MCF 10A (cell line): ENCODE measurements around the gene TFAP2E. TPM values are rescaled to one million over a fixed set of nuclear protein-coding genes. Genes with fewer than 3 reads are reported as not detected.

Source experiments
- BruUV-seq: library from RNA; stranded (reverse); fragments of 400-500 nt; replicated peaks from 2 replicates; lab custom pipeline; 2021; lab: Mats Ljungman, UMichigan
- CTCF ChIA-PET: fragments of 300-600 bp; sonication (Branson Sonifier 250); formaldehyde crosslinking; extraction: SDS; loops from one replicate; lab custom pipeline; 2021; ENCODE audit warnings: antibody characterized with exemption, inconsistent platforms; lab: Yijun Ruan, JAX
- POLR2A ChIA-PET: fragments of 300-600, 350-650 bp; sonication (Branson Sonifier 250); formaldehyde crosslinking; extraction: SDS; loops from one replicate; lab custom pipeline; 2020; ENCODE audit warnings: antibody characterized with exemption, inconsistent platforms; lab: Yijun Ruan, JAX
- DNase-seq: peaks from one replicate; pipeline ENCODE4 v3.0.0-alpha.2; 2018; ENCODE audit not compliant: unreplicated experiment
- H3K27ac Mint-ChIP-seq: one replicate; pipeline ENCODE4 v1.8.0; 2022; ENCODE audit warnings: mild to moderate bottlenecking, low read depth, mixed read lengths; ENCODE audit not compliant: unreplicated experiment
- H3K27me3 Mint-ChIP-seq: one replicate; pipeline ENCODE4 v1.8.0; 2022; ENCODE audit warnings: mixed read lengths; ENCODE audit not compliant: insufficient read depth, unreplicated experiment
- H3K36me3 Mint-ChIP-seq: one replicate; pipeline ENCODE4 v1.8.0; 2022; ENCODE audit warnings: mild to moderate bottlenecking, moderate library complexity, mixed read lengths; ENCODE audit not compliant: insufficient read depth, unreplicated experiment
- H3K4me1 Mint-ChIP-seq: one replicate; pipeline ENCODE4 v1.8.0; 2022; ENCODE audit warnings: mixed read lengths; ENCODE audit not compliant: insufficient read depth, unreplicated experiment
- H3K4me3 Mint-ChIP-seq: one replicate; pipeline ENCODE4 v1.8.0; 2022; ENCODE audit warnings: mild to moderate bottlenecking, moderate library complexity, mixed read lengths; ENCODE audit not compliant: unreplicated experiment
- H3K9me3 Mint-ChIP-seq: one replicate; pipeline ENCODE4 v1.8.0; 2022; ENCODE audit warnings: mixed read lengths; ENCODE audit not compliant: unreplicated experiment
- intact Hi-C: fragments of 100-400 bp; cut with micrococcal nuclease; formaldehyde crosslinking; loops from 2 replicates; pipeline ENCODE4 v1.14.1; 2022
- total RNA-seq: library from RNA; stranded (reverse); gene quantifications from 2 replicates; pipeline ENCODE4 v1.2.3, GENCODE V29; 2022
- TF ChIP-seq, protein P1 (sequence below): fragments of 200-600 bp; IDR thresholded peaks from one replicate; pipeline ENCODE4 v1.8.0; 2022; ENCODE audit warnings: antibody characterized with exemption, mild to moderate bottlenecking; ENCODE audit not compliant: unreplicated experiment

Gene TFAP2E
- total RNA-seq, 1 experiment from 2014 or later = 0.30 TPM

DNA sequence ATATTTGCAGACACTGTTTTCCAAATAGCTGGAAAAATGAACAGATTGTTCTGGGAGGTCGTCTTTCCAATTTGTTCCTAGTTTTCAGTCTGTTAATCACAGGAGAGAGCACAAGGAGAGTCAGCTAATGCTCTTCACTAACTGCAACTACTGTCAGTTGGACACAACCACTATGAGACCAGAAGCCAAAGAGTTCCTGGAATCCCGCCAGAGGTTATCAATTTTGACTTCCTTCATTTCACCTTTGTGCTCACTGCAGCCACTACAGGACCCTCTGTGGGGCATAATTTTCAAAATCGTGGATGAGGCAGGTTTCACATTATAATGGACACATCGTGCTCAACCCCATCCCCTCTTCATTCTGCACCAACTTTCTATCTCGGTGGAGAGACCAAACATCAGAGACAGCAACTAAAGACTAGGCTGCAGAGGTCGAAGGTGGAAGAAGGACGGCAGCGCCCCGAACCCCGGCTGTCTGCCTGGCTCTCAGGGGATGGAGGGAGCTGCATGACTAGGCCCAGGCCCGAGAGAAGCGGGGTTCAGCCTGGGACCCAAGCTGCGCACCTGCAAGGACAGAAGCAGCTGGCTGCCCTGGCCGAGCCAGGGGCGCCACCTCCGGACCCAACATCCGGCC lies 16.5 kb upstream of the TFAP2E start:
- TF ChIP-seq, protein P1, sequence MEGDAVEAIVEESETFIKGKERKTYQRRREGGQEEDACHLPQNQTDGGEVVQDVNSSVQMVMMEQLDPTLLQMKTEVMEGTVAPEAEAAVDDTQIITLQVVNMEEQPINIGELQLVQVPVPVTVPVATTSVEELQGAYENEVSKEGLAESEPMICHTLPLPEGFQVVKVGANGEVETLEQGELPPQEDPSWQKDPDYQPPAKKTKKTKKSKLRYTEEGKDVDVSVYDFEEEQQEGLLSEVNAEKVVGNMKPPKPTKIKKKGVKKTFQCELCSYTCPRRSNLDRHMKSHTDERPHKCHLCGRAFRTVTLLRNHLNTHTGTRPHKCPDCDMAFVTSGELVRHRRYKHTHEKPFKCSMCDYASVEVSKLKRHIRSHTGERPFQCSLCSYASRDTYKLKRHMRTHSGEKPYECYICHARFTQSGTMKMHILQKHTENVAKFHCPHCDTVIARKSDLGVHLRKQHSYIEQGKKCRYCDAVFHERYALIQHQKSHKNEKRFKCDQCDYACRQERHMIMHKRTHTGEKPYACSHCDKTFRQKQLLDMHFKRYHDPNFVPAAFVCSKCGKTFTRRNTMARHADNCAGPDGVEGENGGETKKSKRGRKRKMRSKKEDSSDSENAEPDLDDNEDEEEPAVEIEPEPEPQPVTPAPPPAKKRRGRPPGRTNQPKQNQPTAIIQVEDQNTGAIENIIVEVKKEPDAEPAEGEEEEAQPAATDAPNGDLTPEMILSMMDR = no peak
- Mint-ChIP-seq H3K27me3 (no peaks in the 10 kb centered on the region), H3K27ac (peak overlapping the region; percentile 93), H3K4me3 (peak overlapping the region; percentile 94), H3K36me3 (peaks cover 34% of the 10 kb centered on the region), H3K4me1 (peaks cover 45% of the 10 kb centered on the region), H3K9me3 (no peaks in the 10 kb centered on the region)
- DNase-seq = no peak
- POLR2A ChIA-PET = interaction anchor here (0.7 to 9.9 kb wide), 25 partner anchors 8 to 525 kb away, joined by 3 to 212 read pairs (median 4); partner anchors contain the start of genes C1orf216, CLSPN, PSMB2 and SFPQ
- CTCF ChIA-PET = interaction anchor here (0.6 to 3.4 kb wide), 11 partner anchors 8 to 215 kb away, joined by 3 to 31 read pairs (median 7); no protein-coding TSS in a partner anchor
- BruUV-seq = TSS peak; percentile 32
- intact Hi-C loops = loop anchor here (2.0 kb wide), 1 partner anchor 108 kb away; no protein-coding TSS in a partner anchor

DNA sequence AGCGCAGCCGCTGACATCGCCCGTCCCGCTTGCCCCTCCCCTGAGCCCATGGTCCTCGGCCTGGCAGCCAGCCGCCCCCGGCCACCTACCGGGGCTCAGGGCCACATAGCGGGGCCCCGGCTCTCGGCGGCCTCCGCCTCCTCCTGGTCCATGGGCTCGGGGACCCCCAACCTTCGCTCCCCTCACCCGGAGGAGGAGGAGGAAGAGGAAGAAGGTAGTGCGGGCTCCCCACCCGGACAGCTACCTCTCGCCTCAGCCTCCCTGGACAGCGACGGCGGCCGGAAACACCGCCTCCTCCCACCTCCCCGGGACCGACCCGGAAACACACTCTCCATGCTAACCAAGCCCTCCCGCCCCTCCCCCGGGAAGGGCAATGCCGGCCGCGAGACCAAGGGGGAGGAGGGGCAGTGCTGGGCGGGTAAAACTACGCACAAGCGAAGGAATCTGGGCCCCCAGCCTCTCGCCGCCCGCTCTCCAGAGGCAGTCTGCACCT lies 15.9 kb upstream of the TFAP2E start, which contains the start of gene KIAA0319L:
Gene KIAA0319L (minus strand): TSS at position 286 of the 493 bp plus-strand sequence. CDS start 2,912 bp downstream, outside the sequence.
- Mint-ChIP-seq H3K9me3 (no peaks in the 10 kb centered on the region), H3K36me3 (peaks cover 32% of the 10 kb centered on the region), H3K27ac (peak within 1 kb of the TSS; percentile 93), H3K4me1 (peaks cover 50% of the 10 kb centered on the region), H3K4me3 (peak within 1 kb of the TSS; percentile 94), H3K27me3 (no peaks in the 10 kb centered on the region)
- ChIA-PET CTCF (interaction anchor here (0.6 to 3.4 kb wide), 12 partner anchors 11 to 798 kb away, joined by 3 to 31 read pairs (median 4); no protein-coding TSS in a partner anchor), POLR2A (interaction anchor here (0.6 to 9.9 kb wide), 17 partner anchors 8 to 364 kb away, joined by 3 to 212 read pairs (median 7); partner anchors contain the start of genes CLSPN, PSMB2 and SFPQ)
- intact Hi-C loops = loop anchor here (2.0 kb wide), 1 partner anchor 108 kb away; no protein-coding TSS in a partner anchor
- DNase-seq = peak; percentile 88
- BruUV-seq = no TSS peak
- TF ChIP-seq, protein P1 = no peak

DNA sequence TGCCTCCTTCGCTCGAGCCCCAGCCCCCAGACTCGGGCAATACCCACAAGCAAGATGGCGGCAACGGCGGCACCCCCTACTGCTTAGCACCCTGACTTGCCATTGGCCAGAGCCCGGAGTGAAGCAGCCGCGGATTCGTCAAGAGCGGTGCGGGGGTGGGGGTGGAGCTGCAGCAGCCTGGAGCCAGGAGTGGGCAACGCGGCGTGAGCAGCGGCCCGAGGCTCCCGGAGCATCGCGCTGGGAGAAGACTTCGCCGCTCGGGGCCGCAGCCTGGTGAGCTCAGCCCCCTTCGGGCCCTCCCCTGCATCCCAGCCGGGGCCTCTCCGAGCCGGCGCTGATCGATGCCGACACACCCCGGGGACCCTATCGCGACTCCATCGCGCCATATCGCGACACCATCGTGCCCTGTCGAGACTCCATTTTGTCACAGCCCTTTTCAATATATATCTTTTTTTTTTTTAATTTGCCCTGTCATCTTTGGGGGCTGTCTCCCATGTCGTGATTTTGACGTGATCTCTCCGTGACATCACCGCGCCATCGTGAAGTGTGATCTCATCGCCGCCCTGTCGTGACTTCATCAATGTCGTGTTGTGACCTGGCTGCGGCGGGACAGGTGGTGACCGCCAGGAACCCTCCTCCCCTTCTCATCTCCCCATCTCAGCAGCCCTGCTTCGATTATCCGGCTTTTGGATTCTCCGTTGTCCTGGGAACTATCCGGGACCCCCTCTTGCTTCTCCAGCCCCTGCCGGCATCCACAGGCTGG lies 15.3 kb upstream of the TFAP2E start, which contains the start of gene NCDN:
Gene NCDN (plus strand): TSS at position 189 of the 763 bp plus-strand sequence. CDS start 392 bp downstream, at position 581.
- TSS peak; percentile 72 for BruUV-seq
- ChIA-PET POLR2A (interaction anchor here (0.6 to 9.9 kb wide), 12 partner anchors 7 to 211 kb away, joined by 3 to 212 read pairs (median 8); partner anchors contain the start of genes CLSPN and PSMB2), CTCF (interaction anchor here (0.6 to 3.4 kb wide), 9 partner anchors 11 to 799 kb away, joined by 3 to 31 read pairs (median 4); no protein-coding TSS in a partner anchor)

More for the DNA sequence above, 15.3 kb upstream of the TFAP2E start, which contains the start of gene NCDN:
- intact Hi-C loops = loop anchor here (2.0 kb wide), 1 partner anchor 109 kb away; no protein-coding TSS in a partner anchor
- peak; percentile 97 for DNase-seq
- H3K4me1 Mint-ChIP-seq = peaks cover 50% of the 10 kb centered on the region
- H3K9me3 Mint-ChIP-seq = no peaks in the 10 kb centered on the region
- TF ChIP-seq, protein P1 = no peak
- no peaks in the 10 kb centered on the region for H3K27me3 Mint-ChIP-seq
- peak within 1 kb of the TSS; percentile 94 for H3K4me3 Mint-ChIP-seq
- peak within 1 kb of the TSS; percentile 93 for H3K27ac Mint-ChIP-seq
- peaks cover 32% of the 10 kb centered on the region for H3K36me3 Mint-ChIP-seq
